Measurements from ENCODE around the gene BCL2. TPM values are rescaled to one million over a fixed set of nuclear protein-coding genes. Genes with fewer than 3 reads are reported as not detected.

The BCL2 gene
- total RNA-seq, 4 donors from 2014 or later, result 16.1 to 61.1 (median 36.9) TPM

DNA sequence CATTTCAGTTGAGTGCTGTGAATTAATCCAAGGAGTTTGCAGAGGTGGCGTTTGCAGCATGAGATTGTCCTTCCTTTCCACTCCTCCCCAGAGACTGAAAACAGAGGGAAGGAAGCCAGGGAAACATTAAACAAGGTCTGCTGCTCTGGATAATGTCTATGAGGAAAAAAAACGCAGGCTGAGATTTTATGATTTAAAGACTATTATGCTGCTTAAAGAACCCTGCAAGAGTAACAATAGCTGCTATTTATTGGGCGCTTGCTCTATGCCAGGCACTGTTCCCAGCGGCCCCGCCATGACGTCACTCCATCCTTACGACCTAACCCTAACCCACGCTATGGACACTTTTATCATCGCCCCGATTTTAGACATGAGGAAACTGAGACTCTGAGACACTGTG lies 222.4 kb downstream of the BCL2 start:
- intact Hi-C loops (cut with DNase I; ENCODE audit: low total_unique reads), result no loop called here
- peaks cover 3 to 5% of the 10 kb centered on the region in 2 donors for H3K4me1 ChIP-seq
- no peak for DNase-seq
- H3K27ac ChIP-seq, result peak overlapping the region; percentile 39 to 53
- no peak overlapping the region for H3K4me3 ChIP-seq
- no peaks in the 10 kb centered on the region for H3K9me3 ChIP-seq
- no peaks in the 10 kb centered on the region for H3K27me3 ChIP-seq
- no peaks in the 10 kb centered on the region for H3K36me3 ChIP-seq
- TF ChIP-seq, protein P1, sequence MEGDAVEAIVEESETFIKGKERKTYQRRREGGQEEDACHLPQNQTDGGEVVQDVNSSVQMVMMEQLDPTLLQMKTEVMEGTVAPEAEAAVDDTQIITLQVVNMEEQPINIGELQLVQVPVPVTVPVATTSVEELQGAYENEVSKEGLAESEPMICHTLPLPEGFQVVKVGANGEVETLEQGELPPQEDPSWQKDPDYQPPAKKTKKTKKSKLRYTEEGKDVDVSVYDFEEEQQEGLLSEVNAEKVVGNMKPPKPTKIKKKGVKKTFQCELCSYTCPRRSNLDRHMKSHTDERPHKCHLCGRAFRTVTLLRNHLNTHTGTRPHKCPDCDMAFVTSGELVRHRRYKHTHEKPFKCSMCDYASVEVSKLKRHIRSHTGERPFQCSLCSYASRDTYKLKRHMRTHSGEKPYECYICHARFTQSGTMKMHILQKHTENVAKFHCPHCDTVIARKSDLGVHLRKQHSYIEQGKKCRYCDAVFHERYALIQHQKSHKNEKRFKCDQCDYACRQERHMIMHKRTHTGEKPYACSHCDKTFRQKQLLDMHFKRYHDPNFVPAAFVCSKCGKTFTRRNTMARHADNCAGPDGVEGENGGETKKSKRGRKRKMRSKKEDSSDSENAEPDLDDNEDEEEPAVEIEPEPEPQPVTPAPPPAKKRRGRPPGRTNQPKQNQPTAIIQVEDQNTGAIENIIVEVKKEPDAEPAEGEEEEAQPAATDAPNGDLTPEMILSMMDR (IDR thresholded peaks at IDR 0.05), result no peak
- no peak for TF ChIP-seq POLR2A (IDR thresholded peaks at IDR 0.05)

DNA sequence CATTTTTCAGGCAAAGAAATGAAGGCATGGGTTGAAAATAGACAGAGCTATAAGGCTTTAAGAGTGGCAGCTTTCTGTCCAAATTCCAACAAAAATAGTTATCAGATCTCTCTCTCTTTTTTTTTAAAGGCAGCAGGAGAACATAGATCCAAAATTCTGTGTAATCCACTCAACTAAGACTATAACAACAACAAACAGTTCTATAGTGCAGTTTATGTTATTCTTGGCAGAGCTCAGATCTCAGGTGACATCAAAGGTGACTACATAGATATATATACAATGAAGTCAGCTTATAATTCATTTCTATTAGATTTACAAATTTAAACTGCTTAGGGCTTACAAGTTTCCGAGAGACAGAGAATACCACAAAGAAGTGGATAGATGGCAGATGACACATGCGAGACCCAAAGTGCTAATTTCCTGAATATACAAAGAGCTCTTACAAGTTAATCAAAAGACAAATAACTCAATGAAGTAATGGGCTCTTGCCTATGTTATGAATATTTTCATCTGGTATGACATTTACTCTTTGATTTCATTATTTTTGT lies 223.2 kb downstream of the BCL2 start:
- TF ChIP-seq, protein P1 (IDR thresholded peaks at IDR 0.05), result no peak
- TF ChIP-seq POLR2A (IDR thresholded peaks at IDR 0.05), result no peak
- H3K4me1 ChIP-seq, result peaks cover 3 to 5% of the 10 kb centered on the region in 2 donors
- intact Hi-C loops (cut with DNase I; ENCODE audit: low total_unique reads), result no loop called here
- peak overlapping the region; percentile 39 to 53 for H3K27ac ChIP-seq
- no peaks in the 10 kb centered on the region for H3K27me3 ChIP-seq
- no peak overlapping the region for H3K4me3 ChIP-seq
- no peak for DNase-seq
- H3K9me3 ChIP-seq, result no peaks in the 10 kb centered on the region
- H3K36me3 ChIP-seq, result no peaks in the 10 kb centered on the region

DNA sequence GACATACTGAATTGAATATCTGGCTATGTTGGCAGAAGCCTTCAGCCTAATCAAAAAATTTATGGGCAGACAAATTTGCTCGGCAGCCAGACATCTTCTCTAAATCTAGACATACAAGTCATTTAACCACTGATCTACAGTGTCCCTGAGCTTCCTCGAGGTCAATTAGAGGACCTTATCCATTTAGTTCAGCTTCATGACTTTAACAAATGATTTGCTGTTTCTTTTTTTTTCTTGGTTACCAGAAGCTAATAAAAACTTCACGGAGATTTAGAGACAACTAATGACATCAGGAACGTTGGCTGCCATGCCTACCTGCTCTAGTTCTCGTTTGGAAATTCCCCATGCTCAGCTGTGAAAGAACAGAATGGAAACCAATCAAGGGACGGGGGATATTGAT lies 223.8 kb downstream of the BCL2 start:
- DNase-seq, result no peak
- no peaks in the 10 kb centered on the region for H3K27me3 ChIP-seq
- H3K4me1 ChIP-seq, result peaks cover 3 to 5% of the 10 kb centered on the region in 2 donors
- no peak overlapping the region for H3K4me3 ChIP-seq
- H3K36me3 ChIP-seq, result no peaks in the 10 kb centered on the region
- intact Hi-C loops (cut with DNase I; ENCODE audit: low total_unique reads), result no loop called here
- H3K27ac ChIP-seq, result peak overlapping the region; percentile 20 to 39
- TF ChIP-seq, protein P1 (IDR thresholded peaks at IDR 0.05), result no peak
- TF ChIP-seq POLR2A (IDR thresholded peaks at IDR 0.05), result no peak
- H3K9me3 ChIP-seq, result no peaks in the 10 kb centered on the region

DNA sequence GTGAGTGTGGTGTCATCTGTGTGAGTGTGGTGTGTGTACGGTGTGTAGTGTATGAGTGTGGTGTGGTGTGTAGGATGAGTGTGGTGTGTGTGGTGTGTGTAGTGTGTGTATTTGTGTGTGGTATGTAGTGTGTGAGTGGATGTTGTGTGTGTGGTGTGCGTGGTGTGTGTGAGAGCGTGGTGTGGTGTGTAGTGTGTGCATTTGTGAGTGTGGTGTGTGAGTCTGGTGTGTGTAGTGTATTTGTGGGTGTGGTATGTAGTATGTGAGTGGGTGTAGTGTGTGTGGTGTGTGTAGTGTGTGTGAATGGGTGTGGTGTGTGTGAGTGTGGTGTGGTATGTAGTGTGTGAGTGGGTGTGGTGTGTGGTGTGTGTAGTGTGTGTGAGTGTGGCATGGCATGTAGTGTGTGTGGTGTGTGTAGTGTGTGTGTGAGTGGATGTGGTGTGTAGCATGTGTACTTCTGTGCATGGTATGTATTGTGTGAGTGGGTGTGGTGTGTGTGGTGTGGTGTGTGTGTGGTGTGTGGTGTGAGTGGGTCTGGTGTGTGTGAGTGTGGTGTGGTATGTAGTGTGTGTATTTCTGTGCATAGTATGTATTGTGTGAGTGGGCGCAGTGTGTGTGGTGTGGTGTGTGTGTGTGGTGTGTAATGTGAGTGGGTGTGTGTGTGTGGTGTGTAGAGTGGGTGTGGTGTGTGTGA lies 227.8 kb downstream of the BCL2 start:
- Histone ChIP-seq H3K4me1 (peaks cover 3 to 4% of the 10 kb centered on the region in 2 donors), H3K27ac (peak overlapping the region in 1 of 2 donors; percentile 73), H3K9me3 (no peaks in the 10 kb centered on the region), H3K4me3 (no peak overlapping the region), H3K36me3 (no peaks in the 10 kb centered on the region), H3K27me3 (no peaks in the 10 kb centered on the region)
- intact Hi-C loops (cut with DNase I; ENCODE audit: low total_unique reads), result no loop called here
- TF ChIP-seq POLR2A (IDR thresholded peaks at IDR 0.05), result no peak
- TF ChIP-seq, protein P1 (IDR thresholded peaks at IDR 0.05), result no peak
- DNase-seq, result no peak

DNA sequence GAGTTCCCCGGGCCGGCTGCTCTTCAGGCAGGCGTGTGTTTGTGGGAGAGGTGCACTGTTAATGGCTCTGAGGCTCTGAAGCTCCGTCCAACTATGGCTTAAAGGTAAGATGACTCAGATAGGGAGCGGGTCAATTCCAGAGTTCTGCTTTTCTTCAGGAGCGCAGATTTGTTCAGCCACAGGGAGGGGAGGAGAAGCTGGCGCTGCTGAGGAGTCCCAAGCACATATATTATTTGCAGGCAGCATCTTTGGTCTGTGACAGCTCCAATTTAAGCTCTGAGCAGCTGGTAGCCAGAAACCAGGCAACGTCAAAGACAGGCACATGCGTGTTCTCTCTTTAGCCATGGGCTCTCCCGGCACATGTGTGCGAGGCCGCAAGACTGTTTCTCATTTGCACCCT lies 229.2 kb downstream of the BCL2 start:
- Histone ChIP-seq H3K4me1 (no peaks in the 10 kb centered on the region), H3K4me3 (no peak overlapping the region), H3K9me3 (no peaks in the 10 kb centered on the region), H3K27me3 (no peaks in the 10 kb centered on the region), H3K27ac (peak overlapping the region; percentile 71 to 73), H3K36me3 (no peaks in the 10 kb centered on the region)
- peak; percentile 71 to 82 for DNase-seq
- intact Hi-C loops (cut with DNase I; ENCODE audit: low total_unique reads), result no loop called here
- TF ChIP-seq POLR2A (IDR thresholded peaks at IDR 0.05), result no peak
- TF ChIP-seq, protein P1 (IDR thresholded peaks at IDR 0.05), result no peak
